ENCODE measurements around the gene ARHGEF26. TPM values are rescaled to one million over a fixed set of nuclear protein-coding genes. Genes with fewer than 3 reads are reported as not detected.

ARHGEF26 gene
- total RNA-seq, 4 donors from 2014 or later = 6.8 to 21.9 (median 10.3) TPM

DNA sequence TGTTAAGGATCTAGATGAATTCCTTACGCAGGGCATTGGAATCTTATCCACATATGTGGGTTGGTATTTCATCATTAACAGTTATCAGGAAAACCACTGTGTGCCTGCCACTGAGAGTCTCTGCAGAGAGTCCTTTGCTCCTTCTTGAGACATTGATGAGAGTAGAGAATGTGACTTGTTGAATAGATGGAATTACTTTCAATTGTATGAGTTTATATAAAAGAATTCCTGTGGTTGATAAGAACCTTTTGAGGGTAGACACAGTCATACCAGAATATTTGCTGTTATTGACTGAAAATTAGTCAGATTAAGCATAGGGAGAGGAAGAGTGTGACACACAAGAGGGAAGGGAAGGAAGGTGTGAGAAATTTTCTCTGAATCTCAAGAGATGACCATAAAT lies 30.8 kb downstream of the ARHGEF26 start:
- TF ChIP-seq, protein P1, sequence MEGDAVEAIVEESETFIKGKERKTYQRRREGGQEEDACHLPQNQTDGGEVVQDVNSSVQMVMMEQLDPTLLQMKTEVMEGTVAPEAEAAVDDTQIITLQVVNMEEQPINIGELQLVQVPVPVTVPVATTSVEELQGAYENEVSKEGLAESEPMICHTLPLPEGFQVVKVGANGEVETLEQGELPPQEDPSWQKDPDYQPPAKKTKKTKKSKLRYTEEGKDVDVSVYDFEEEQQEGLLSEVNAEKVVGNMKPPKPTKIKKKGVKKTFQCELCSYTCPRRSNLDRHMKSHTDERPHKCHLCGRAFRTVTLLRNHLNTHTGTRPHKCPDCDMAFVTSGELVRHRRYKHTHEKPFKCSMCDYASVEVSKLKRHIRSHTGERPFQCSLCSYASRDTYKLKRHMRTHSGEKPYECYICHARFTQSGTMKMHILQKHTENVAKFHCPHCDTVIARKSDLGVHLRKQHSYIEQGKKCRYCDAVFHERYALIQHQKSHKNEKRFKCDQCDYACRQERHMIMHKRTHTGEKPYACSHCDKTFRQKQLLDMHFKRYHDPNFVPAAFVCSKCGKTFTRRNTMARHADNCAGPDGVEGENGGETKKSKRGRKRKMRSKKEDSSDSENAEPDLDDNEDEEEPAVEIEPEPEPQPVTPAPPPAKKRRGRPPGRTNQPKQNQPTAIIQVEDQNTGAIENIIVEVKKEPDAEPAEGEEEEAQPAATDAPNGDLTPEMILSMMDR (IDR thresholded peaks at IDR 0.05) = no peak
- no peak for TF ChIP-seq POLR2A (IDR thresholded peaks at IDR 0.05)
- no peak overlapping the region for H3K4me3 ChIP-seq
- peaks cover 0 to 28% (median 0%) of the 10 kb centered on the region in 3 donors for H3K36me3 ChIP-seq
- intact Hi-C loops (cut with DNase I) = no loop called here
- no peaks in the 10 kb centered on the region for H3K27me3 ChIP-seq
- whole genome bisulfite sequencing, 2 donors = 88 to 89% methylated on average over 1 of the region's 1 CpG
- H3K27ac ChIP-seq = no peak overlapping the region
- peaks cover 0 to 6% (median 0%) of the 10 kb centered on the region in 3 donors for H3K4me1 ChIP-seq
- no peak for DNase-seq
- H3K9me3 ChIP-seq = no peaks in the 10 kb centered on the region

DNA sequence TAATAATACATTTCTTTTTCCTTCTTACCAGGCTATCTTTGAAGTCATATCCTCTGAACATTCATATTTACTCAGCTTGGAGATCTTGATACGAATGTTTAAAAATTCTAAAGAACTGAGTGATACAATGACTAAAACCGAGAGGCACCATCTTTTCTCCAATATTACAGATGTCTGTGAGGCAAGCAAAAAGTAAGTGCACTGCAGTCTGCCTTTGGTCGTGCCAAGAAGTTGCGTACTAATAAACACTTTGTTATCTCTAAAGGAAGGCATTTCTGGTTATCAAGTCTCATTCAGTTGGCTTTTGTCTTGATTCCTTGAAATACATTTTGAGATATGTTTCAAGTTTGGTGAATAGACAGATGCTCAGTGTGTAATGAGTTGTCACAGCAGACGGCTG lies 31.6 kb downstream of the ARHGEF26 start:
- TF ChIP-seq, protein P1 (IDR thresholded peaks at IDR 0.05) = no peak
- no peak for TF ChIP-seq POLR2A (IDR thresholded peaks at IDR 0.05)
- intact Hi-C loops (cut with DNase I) = no loop called here
- no peaks in the 10 kb centered on the region for H3K9me3 ChIP-seq
- DNase-seq = no peak
- peaks cover 0 to 6% (median 0%) of the 10 kb centered on the region in 3 donors for H3K4me1 ChIP-seq
- H3K27me3 ChIP-seq = no peaks in the 10 kb centered on the region
- no peak overlapping the region for H3K27ac ChIP-seq
- H3K4me3 ChIP-seq = no peak overlapping the region
- H3K36me3 ChIP-seq = peaks cover 0 to 33% (median 0%) of the 10 kb centered on the region in 3 donors
- 85 to 92% methylated on average over 5 of the region's 5 CpGs for WGBS, 2 donors

DNA sequence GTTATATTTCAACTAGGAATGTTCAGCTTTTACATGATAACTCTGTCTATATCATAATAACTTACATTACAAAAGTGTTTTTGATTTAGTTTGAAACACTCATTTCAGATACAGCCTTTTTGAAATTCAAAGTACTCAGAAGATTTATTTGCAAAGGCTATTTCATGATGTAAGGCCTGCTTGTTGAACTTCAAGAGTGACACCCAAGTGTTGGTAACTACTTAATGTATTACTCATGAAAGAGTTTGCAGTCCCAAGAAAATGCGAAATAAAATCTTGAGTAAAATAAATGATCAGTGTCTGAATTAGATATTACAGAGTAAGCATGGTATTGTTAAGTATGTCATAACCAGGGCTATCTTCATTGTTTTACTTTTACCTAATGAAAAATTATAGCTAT lies 35.3 kb downstream of the ARHGEF26 start:
- Histone ChIP-seq H3K36me3 (peaks cover 0 to 30% (median 0%) of the 10 kb centered on the region in 3 donors), H3K27me3 (no peaks in the 10 kb centered on the region), H3K27ac (no peak overlapping the region), H3K9me3 (no peaks in the 10 kb centered on the region), H3K4me1 (peaks cover 0 to 4% (median under 1%) of the 10 kb centered on the region in 3 donors), H3K4me3 (no peak overlapping the region)
- intact Hi-C loops (cut with DNase I) = no loop called here
- DNase-seq = no peak
- TF ChIP-seq POLR2A (IDR thresholded peaks at IDR 0.05) = no peak
- TF ChIP-seq, protein P1 (IDR thresholded peaks at IDR 0.05) = no peak
- WGBS, 2 donors = 83 to 90% methylated on average over 1 of the region's 1 CpG

DNA sequence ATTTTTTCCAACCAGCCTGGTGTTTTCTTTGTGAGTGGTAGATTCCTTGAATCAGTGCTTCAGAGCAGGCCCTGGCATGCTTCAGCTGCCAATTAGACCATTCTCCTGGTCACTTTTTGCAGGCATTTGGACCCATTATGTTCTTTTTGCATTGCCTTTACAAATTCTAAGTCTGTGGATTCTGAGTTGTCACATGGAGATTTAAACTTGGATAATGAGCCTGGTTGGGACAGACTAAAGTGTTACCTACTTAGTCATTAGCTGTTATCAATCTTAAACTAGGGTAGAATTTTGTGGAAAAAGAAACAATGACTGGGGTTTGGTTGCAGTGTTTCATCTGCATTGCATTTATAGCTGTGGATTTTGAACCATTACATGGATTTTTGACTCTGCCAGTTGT lies 40.6 kb downstream of the ARHGEF26 start:
- H3K4me1 ChIP-seq = peaks cover 0 to 9% (median 4%) of the 10 kb centered on the region in 3 donors
- H3K27ac ChIP-seq = no peak overlapping the region
- peaks cover 0 to 5% (median 0%) of the 10 kb centered on the region in 3 donors for H3K36me3 ChIP-seq
- H3K4me3 ChIP-seq = no peak overlapping the region
- no peak for TF ChIP-seq POLR2A (IDR thresholded peaks at IDR 0.05)
- TF ChIP-seq, protein P1 (IDR thresholded peaks at IDR 0.05) = no peak
- no peaks in the 10 kb centered on the region for H3K9me3 ChIP-seq
- DNase-seq = no peak
- intact Hi-C loops (cut with DNase I) = no loop called here
- no peaks in the 10 kb centered on the region for H3K27me3 ChIP-seq

DNA sequence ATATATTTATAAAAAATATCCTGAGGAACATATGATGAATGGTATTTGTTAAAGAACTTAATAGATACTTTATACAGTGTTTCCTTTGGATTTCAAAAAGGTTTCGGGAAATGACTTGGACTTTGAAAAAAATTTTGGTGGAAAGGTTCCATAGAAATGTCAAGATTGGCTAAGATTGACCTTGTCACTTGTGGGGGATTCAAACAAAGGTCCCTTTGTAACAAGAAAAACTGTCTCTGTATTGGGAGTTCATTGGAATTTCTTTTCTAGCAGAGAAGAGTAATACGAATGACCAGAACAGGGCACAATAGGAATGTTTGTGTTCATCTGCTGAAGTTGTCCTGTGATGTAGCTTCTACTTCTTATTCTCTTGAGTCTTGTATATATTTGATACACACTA lies 43.2 kb downstream of the ARHGEF26 start:
- Histone ChIP-seq H3K27ac (no peak overlapping the region), H3K4me1 (peaks cover 0 to 9% (median 4%) of the 10 kb centered on the region in 3 donors), H3K9me3 (no peaks in the 10 kb centered on the region), H3K4me3 (no peak overlapping the region), H3K27me3 (no peaks in the 10 kb centered on the region), H3K36me3 (no peaks in the 10 kb centered on the region)
- WGBS, 2 donors = 80 to 85% methylated on average over 2 of the region's 2 CpGs
- TF ChIP-seq, protein P1 (IDR thresholded peaks at IDR 0.05) = no peak
- intact Hi-C loops (cut with DNase I) = no loop called here
- no peak for DNase-seq
